GM12864 (cell line): ENCODE results near the gene TSEN34.

ENCODE experiments used
- DNase-seq: peaks from one replicate; pipeline ENCODE4 v3.0.0-alpha.2; 2011; ENCODE audit warnings: low read depth
- H3K4me3 ChIP-seq: 2 replicates; pipeline ENCODE4 v1.5.1; 2011; ENCODE audit warnings: mild to moderate bottlenecking, low read depth, low read length, control low read depth
- CTCF ChIP-seq: IDR thresholded peaks from 2 replicates; pipeline ENCODE4 v1.5.1; 2011; ENCODE audit warnings: low read depth, mild to moderate bottlenecking, moderate library complexity, low read length, control low read depth, inconsistent platforms; ENCODE audit errors: missing control alignments

Gene TSEN34

GRCh38 chr19:54191011-54191810 is at the start of gene TSEN34:
Gene TSEN34, plus strand, starts transcription at chr19:54191308. Its CDS starts 57 bp downstream, at chr19:54191365.
- peak; percentile 56 for DNase-seq
- no peak for TF ChIP-seq CTCF
- H3K4me3 ChIP-seq, result peak within 1 kb of the TSS; percentile 92

- no peak for DNase-seq
- TF ChIP-seq CTCF, result no peak
- no peak overlapping the region for H3K4me3 ChIP-seq
These were observed 49.8 kb upstream of the TSEN34 start for GRCh38 chr19:54141356-54141755.

- DNase-seq, result no peak
- no peak for TF ChIP-seq CTCF
- no peak overlapping the region for H3K4me3 ChIP-seq
These were observed 48.8 kb upstream of the TSEN34 start for GRCh38 chr19:54142166-54142780.

GRCh38 chr19:54145541-54146158 is 45.5 kb upstream of the TSEN34 start:
- no peak for TF ChIP-seq CTCF

GRCh38 chr19:54147676-54148075 is 43.4 kb upstream of the TSEN34 start:
- TF ChIP-seq CTCF, result no peak
- H3K4me3 ChIP-seq, result no peak overlapping the region

More at GRCh38 chr19:54145541-54146158, 45.5 kb upstream of the TSEN34 start:
- H3K4me3 ChIP-seq, result no peak overlapping the region
- DNase-seq, result no peak

GRCh38 chr19:54148158-54148557 is 43.0 kb upstream of the TSEN34 start:
- no peak for DNase-seq
- TF ChIP-seq CTCF, result no peak
- H3K4me3 ChIP-seq, result no peak overlapping the region

More at GRCh38 chr19:54147676-54148075, 43.4 kb upstream of the TSEN34 start:
- DNase-seq, result no peak
